ENCODE measurements around the gene PRR5L.

The PRR5L gene

DNA sequence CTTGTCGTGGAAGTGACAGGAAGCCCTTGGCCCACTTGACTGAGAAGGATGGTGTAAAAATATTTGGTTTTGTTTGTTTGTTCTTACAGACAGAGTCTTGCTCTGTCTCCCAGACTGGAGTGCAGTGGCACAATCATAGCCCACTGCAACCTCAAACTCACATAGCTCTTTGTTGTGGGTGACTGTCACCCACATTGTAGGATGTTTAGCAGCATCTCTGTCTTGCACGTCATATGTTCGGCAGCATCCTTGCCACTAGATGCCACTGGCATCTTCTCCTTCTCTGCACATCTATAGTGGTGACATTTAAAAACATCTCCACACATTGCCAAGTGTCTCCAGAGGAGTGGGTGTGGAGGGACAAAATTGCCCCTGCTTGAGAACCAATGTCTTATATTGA lies 56.8 kb downstream of the PRR5L start:
- Histone ChIP-seq H3K4me1 (no peaks in the 10 kb centered on the region), H2AFZ (no peak overlapping the region), H3K9me3 (ENCODE audit: control insufficient read depth, low read length) (no peaks in the 10 kb centered on the region), H3K4me3 (ENCODE audit: low read depth, low read length) (no peak overlapping the region), H3K36me3 (ENCODE audit: control insufficient read depth, insufficient read depth, low read length) (no peaks in the 10 kb centered on the region), H3K27ac (no peak overlapping the region), H3K79me2 (no peaks in the 10 kb centered on the region), H3K4me2 (ENCODE audit: low read length) (no peak overlapping the region), H3K27me3 (ENCODE audit: control insufficient read depth, insufficient read depth, low read length) (no peaks in the 10 kb centered on the region), H3K9ac (no peak overlapping the region)
- TF ChIP-seq, protein P1, sequence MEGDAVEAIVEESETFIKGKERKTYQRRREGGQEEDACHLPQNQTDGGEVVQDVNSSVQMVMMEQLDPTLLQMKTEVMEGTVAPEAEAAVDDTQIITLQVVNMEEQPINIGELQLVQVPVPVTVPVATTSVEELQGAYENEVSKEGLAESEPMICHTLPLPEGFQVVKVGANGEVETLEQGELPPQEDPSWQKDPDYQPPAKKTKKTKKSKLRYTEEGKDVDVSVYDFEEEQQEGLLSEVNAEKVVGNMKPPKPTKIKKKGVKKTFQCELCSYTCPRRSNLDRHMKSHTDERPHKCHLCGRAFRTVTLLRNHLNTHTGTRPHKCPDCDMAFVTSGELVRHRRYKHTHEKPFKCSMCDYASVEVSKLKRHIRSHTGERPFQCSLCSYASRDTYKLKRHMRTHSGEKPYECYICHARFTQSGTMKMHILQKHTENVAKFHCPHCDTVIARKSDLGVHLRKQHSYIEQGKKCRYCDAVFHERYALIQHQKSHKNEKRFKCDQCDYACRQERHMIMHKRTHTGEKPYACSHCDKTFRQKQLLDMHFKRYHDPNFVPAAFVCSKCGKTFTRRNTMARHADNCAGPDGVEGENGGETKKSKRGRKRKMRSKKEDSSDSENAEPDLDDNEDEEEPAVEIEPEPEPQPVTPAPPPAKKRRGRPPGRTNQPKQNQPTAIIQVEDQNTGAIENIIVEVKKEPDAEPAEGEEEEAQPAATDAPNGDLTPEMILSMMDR (IDR thresholded peaks at IDR 0.05), result no peak

DNA sequence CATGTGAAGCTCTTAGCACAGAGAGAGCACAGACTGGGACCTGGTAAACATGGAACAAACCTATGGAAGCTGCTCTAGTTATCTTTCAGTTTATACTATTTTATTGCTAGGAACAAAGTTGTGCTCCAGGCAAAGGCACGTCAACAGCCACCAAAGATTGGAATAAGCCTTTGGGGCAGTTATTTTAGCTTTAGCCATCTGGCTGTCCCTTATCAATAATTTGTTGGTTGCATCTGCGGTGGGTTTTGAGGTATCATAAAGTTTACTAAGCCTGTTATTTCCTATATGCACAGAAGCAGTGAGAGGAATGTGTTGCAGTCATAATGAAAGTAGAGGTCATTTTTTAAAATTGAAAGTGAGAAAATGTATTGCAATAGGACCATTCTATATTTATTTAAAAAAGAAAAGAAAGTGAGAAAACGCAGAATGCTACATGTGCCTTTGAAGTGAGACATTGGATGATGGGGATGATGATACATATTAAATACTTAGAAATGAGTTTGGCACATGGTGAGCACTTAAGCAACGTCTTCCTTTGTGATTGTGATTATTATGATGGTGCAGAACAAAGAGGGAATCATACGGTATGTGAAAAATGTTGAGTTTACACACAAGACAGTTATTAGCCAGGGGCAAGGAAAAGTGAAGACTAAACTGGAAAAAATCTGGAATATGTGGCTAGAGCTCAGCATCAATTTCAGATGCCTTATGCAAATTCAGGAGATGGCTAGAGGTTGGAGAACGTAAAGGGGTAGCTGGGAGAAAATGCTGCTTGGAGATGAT lies 58.3 kb downstream of the PRR5L start:
- H3K4me2 ChIP-seq (ENCODE audit: low read length), result no peak overlapping the region
- H3K27ac ChIP-seq, result no peak overlapping the region
- no peak overlapping the region for H3K9ac ChIP-seq
- no peaks in the 10 kb centered on the region for H3K4me1 ChIP-seq
- H3K79me2 ChIP-seq, result no peaks in the 10 kb centered on the region
- H3K36me3 ChIP-seq (ENCODE audit: control insufficient read depth, insufficient read depth, low read length), result no peaks in the 10 kb centered on the region
- TF ChIP-seq, protein P1 (IDR thresholded peaks at IDR 0.05), result no peak
- H2AFZ ChIP-seq, result no peak overlapping the region
- H3K4me3 ChIP-seq (ENCODE audit: low read depth, low read length), result no peak overlapping the region
- H3K27me3 ChIP-seq (ENCODE audit: control insufficient read depth, insufficient read depth, low read length), result no peaks in the 10 kb centered on the region
- no peaks in the 10 kb centered on the region for H3K9me3 ChIP-seq (ENCODE audit: control insufficient read depth, low read length)

DNA sequence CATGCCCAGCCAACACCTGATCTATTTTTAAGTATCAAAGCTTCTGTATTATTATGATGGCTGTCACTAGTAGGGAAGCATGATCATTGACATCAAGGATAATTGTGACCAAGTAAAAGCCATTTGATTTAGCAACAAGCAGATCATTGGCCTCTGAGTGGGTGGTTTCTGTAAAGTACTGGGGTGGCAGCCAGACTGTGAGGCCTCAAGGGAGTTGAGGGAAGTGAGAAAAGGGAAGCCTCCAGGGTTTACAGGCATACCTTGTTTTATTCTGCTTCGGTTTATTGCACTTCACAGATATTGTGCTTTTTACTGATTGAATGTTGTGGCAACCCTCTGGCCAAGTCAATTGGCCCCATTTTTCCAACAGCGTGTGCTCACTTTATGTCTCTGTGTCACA lies 60.1 kb downstream of the PRR5L start:
- no peak overlapping the region for H3K4me2 ChIP-seq (ENCODE audit: low read length)
- TF ChIP-seq, protein P1 (IDR thresholded peaks at IDR 0.05), result no peak
- no peak overlapping the region for H3K27ac ChIP-seq

DNA sequence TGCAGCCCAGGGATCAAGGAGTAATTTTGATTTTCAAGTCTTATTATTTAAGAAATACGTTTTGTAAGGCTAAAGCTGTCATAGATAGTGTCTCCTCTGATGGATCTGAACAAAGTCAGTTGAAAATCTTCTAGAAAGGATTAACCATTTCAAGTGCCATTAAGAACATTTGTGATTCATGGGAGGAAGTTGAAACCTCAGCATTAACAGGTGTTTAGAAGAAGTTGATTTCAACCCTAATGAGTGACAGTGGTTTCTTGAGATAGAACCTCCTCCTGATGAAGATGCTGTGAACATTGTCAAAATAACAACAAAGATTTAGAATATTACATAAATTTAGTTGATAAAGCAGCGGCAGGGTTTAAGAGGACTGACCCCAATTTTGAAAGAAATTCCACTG lies 61.7 kb downstream of the PRR5L start:
- TF ChIP-seq, protein P1 (IDR thresholded peaks at IDR 0.05), result no peak
- H3K27ac ChIP-seq, result no peak overlapping the region
- H2AFZ ChIP-seq, result no peak overlapping the region
- H3K4me1 ChIP-seq, result no peaks in the 10 kb centered on the region
- H3K36me3 ChIP-seq (ENCODE audit: control insufficient read depth, insufficient read depth, low read length), result no peaks in the 10 kb centered on the region
- H3K27me3 ChIP-seq (ENCODE audit: control insufficient read depth, insufficient read depth, low read length), result no peaks in the 10 kb centered on the region
- H3K9me3 ChIP-seq (ENCODE audit: control insufficient read depth, low read length), result no peaks in the 10 kb centered on the region
- H3K9ac ChIP-seq, result no peak overlapping the region
- H3K79me2 ChIP-seq, result no peaks in the 10 kb centered on the region
- no peak overlapping the region for H3K4me2 ChIP-seq (ENCODE audit: low read length)
- H3K4me3 ChIP-seq (ENCODE audit: low read depth, low read length), result no peak overlapping the region

More for the DNA sequence above, 60.1 kb downstream of the PRR5L start:
- H3K9me3 ChIP-seq (ENCODE audit: control insufficient read depth, low read length), result no peaks in the 10 kb centered on the region
- no peaks in the 10 kb centered on the region for H3K79me2 ChIP-seq
- no peak overlapping the region for H3K9ac ChIP-seq
- H2AFZ ChIP-seq, result no peak overlapping the region
- H3K4me3 ChIP-seq (ENCODE audit: low read depth, low read length), result no peak overlapping the region
- no peaks in the 10 kb centered on the region for H3K4me1 ChIP-seq
- no peaks in the 10 kb centered on the region for H3K36me3 ChIP-seq (ENCODE audit: control insufficient read depth, insufficient read depth, low read length)
- H3K27me3 ChIP-seq (ENCODE audit: control insufficient read depth, insufficient read depth, low read length), result no peaks in the 10 kb centered on the region

DNA sequence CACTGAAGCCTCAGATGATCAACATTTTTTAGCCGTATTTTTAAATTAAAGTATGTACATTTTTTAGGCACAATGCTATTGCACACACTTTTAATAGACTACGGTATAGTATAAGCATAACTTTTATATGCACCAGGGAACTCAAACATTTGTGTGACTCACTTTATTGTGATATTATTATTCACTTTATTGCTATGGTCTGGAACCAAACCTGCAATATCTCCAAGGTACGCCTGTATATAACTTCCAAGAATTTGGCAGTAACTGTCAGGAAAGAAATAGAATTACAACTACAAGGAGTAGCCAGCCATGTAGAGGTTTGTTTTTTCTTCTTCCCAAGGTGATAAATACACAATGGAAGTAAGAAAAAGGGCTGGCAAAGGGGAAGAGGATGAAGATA lies 62.3 kb downstream of the PRR5L start:
- Histone ChIP-seq H3K27me3 (ENCODE audit: control insufficient read depth, insufficient read depth, low read length) (no peaks in the 10 kb centered on the region), H3K27ac (no peak overlapping the region), H2AFZ (no peak overlapping the region), H3K4me3 (ENCODE audit: low read depth, low read length) (no peak overlapping the region), H3K36me3 (ENCODE audit: control insufficient read depth, insufficient read depth, low read length) (no peaks in the 10 kb centered on the region), H3K4me1 (no peaks in the 10 kb centered on the region), H3K79me2 (no peaks in the 10 kb centered on the region), H3K9ac (no peak overlapping the region), H3K4me2 (ENCODE audit: low read length) (no peak overlapping the region), H3K9me3 (ENCODE audit: control insufficient read depth, low read length) (no peaks in the 10 kb centered on the region)
- TF ChIP-seq, protein P1 (IDR thresholded peaks at IDR 0.05), result no peak
